K562 (cell line): ENCODE results near the gene USP48. TPM values are rescaled to one million over a fixed set of nuclear protein-coding genes. Genes with fewer than 3 reads are reported as not detected.

Experiments
- ARID1B ChIP-seq: fragments of 450-650 bp; IDR thresholded peaks from 2 replicates; pipeline ENCODE4 v1.6.1; 2016; ENCODE audit warnings: antibody characterized with exemption, mild to moderate bottlenecking, inconsistent platforms
- ATF1 ChIP-seq, 2 experiments: fragments of 450-650 bp in 1 of 2; IDR thresholded peaks; 2 replicates each; pipeline ENCODE4 v1.6.1; 2016; ENCODE audit warnings: missing compliant biosample characterization in 1 of 2, missing genetic modification characterization in 1 of 2
- ATF7 ChIP-seq: fragments of 450-650 bp; IDR thresholded peaks from 2 replicates; pipeline ENCODE4 v1.7.1; 2014; ENCODE audit warnings: mild to moderate bottlenecking, moderate library complexity
- DMBX1 ChIP-seq: fragments of 250-450 bp; sonication (Bioruptor Pico); IDR thresholded peaks from 2 replicates; pipeline ENCODE4 v1.8.0; 2022; ENCODE audit warnings: inconsistent platforms, mild to moderate bottlenecking, moderate library complexity, borderline replicate concordance
- ETS2 ChIP-seq: IDR thresholded peaks from 2 replicates; pipeline ENCODE4 v1.6.1; 2016; ENCODE audit warnings: borderline replicate concordance, missing genetic modification characterization, mild to moderate bottlenecking, moderate library complexity, missing compliant biosample characterization; ENCODE audit not compliant: poor library complexity, severe bottlenecking
- FOS ChIP-seq: IDR thresholded peaks from 3 replicates; pipeline ENCODE4 v1.6.1; 2011; ENCODE audit not compliant: insufficient read length; ENCODE audit errors: extremely low read depth
- FOXJ2 ChIP-seq: fragments of 200-800 bp; sonication (Bioruptor generic); IDR thresholded peaks from 2 replicates; pipeline ENCODE4 v1.6.1; 2016; ENCODE audit warnings: missing genetic modification characterization, missing compliant biosample characterization
- GATAD2A ChIP-seq: fragments of 450-650 bp; IDR thresholded peaks from 2 replicates; pipeline ENCODE4 v1.6.1; 2017
- HDAC1 ChIP-seq, 2 experiments: fragments of 450-650 bp; IDR thresholded peaks; 2 replicates each; pipeline ENCODE4 v1.6.1; 2016 to 2017; ENCODE audit warnings: inconsistent platforms in 1 of 2, mild to moderate bottlenecking in 1 of 2, moderate library complexity in 1 of 2
- HMG20B ChIP-seq: fragments of 250-450 bp; sonication (Bioruptor Pico); IDR thresholded peaks from 2 replicates; pipeline ENCODE4 v1.5.0; 2021; ENCODE audit warnings: mild to moderate bottlenecking
- NR3C1 ChIP-seq: sonication (generic); formaldehyde crosslinking; IDR thresholded peaks from 2 replicates; pipeline ENCODE4 v1.8.1; 2022; ENCODE audit warnings: missing genetic modification reagents
- PML ChIP-seq: IDR thresholded peaks from 2 replicates; pipeline ENCODE4 v1.6.1; 2012; ENCODE audit warnings: low read length, inconsistent platforms
- RBFOX2 ChIP-seq: fragments of 200-400 bp; formaldehyde crosslinking; IDR thresholded peaks from 2 replicates; pipeline ENCODE4 v1.6.1; 2017; ENCODE audit warnings: low read depth, mild to moderate bottlenecking, low read length, moderate library complexity
- SRSF7 ChIP-seq: fragments of 200-400 bp; formaldehyde crosslinking; optimal IDR thresholded peaks from 2 replicates; pipeline ENCODE3; 2017; ENCODE audit warnings: mild to moderate bottlenecking, low read depth, low read length
- ZBTB7A ChIP-seq: IDR thresholded peaks from 2 replicates; pipeline ENCODE4 v1.6.1; 2011; ENCODE audit warnings: low read depth, mild to moderate bottlenecking, low read length, moderate library complexity, borderline replicate concordance; ENCODE audit not compliant: control insufficient read depth
- ZC3H11A ChIP-seq: IDR thresholded peaks from 2 replicates; pipeline ENCODE4 v1.6.1; 2012; ENCODE audit warnings: low read depth, low read length, improper control_type of control experiment
- ZNF24 ChIP-seq: fragments of 450-650 bp; IDR thresholded peaks from 2 replicates; pipeline ENCODE4 v1.6.1; 2016
- polyA plus RNA-seq, 8 experiments: library from polyadenylated mRNA; depleted of rRNA in 4 of 8; stranded (reverse) in 5 of 8; unstranded in 3 of 8; fragments of >200 nt; fragmentation: Nextera tagmentation in 2 of 8; fragmentation: Illumina TruSeq in 1 of 8; extraction: Ambion mirVana in 2 of 8; extraction: Trizol in 1 of 8; gene quantifications; 2 replicates each; pipeline versions ENCODE4 v1.2.1 to v1.2.3, GENCODE V29; 2011 to 2014; ENCODE audit warnings: inconsistent platforms in 1 of 8, missing spikeins in 1 of 8
- total RNA-seq, 7 experiments: library from RNA; depleted of rRNA in 6 of 7; stranded (reverse); fragments of >200 nt in 6 of 7; fragmentation: Illumina TruSeq in 2 of 7; extraction: Trizol in 2 of 7; gene quantifications; 2 replicates each; pipeline versions ENCODE4 v1.2.1 to v1.2.3, GENCODE V29; 2011 to 2021; ENCODE audit warnings: low replicate concordance in 1 of 7
- TF ChIP-seq, protein P1 (sequence below): fragments of 450-650 bp; IDR thresholded peaks from 2 replicates; pipeline ENCODE4 v1.6.1; 2014; ENCODE audit warnings: low read depth, mild to moderate bottlenecking, moderate library complexity, borderline replicate concordance
- TF ChIP-seq, protein P2 (sequence below): fragments of 250-450 bp; sonication (Bioruptor Pico); IDR thresholded peaks from 2 replicates; pipeline ENCODE4 v1.4.0; 2020
- TF ChIP-seq, protein P3 (sequence below): sonication (generic); formaldehyde crosslinking; IDR thresholded peaks from 2 replicates; pipeline ENCODE4 v1.8.0; 2022; ENCODE audit warnings: missing genetic modification reagents, mild to moderate bottlenecking, moderate library complexity, borderline replicate concordance

Gene USP48
- total and polyA plus RNA-seq, 9 of the 15 experiments (the other 6 are each of a cell fraction or from before 2014, with no cell fraction given): 23.3 to 123 (median 106) TPM

DNA sequence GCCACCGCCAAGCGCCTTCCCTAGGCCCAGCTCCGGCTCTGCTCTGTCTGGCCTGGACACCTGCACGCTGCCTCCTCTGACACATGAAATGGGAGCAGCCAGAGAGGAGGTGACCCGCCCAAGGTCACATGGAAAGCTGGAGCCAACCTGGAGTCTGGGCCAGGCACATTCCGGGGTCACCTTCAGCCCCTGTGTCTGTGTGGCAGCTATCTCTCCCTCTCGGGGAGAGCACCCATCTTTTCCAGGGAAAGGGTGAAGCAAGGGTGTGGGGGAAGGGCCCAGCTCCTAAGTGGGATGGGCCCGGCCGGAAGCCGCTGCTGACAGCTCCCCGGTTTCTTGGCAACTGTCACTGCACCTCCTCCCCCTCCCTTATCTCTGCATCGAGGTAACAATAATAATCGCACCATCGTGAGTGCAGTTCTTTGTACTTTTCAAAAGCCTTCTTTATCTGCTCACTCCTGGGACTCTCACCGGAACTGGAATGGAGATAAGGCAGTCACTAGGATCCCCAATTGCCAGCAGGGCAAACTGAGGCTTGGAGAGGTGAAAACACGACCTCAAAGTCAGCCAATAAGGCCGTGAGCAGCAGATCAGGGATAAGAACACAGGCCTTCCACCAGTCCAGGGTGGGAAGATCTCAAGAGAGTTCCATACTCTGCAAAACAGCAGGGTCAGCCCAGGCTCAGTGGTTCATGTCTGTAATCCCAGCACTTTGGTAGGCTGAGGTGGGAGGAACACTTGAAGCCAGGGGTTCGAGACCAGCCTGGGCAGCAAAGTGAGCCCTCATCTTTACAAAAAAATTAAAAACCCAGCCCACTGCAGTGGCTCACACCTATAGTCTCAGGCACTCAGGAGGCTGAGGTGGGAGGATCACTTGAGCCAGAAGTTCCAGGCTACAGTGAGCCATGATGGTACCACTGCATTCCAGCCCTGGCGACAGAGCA, 150.7 kb downstream of the USP48 start (continued):
- TF ChIP-seq, protein P1, sequence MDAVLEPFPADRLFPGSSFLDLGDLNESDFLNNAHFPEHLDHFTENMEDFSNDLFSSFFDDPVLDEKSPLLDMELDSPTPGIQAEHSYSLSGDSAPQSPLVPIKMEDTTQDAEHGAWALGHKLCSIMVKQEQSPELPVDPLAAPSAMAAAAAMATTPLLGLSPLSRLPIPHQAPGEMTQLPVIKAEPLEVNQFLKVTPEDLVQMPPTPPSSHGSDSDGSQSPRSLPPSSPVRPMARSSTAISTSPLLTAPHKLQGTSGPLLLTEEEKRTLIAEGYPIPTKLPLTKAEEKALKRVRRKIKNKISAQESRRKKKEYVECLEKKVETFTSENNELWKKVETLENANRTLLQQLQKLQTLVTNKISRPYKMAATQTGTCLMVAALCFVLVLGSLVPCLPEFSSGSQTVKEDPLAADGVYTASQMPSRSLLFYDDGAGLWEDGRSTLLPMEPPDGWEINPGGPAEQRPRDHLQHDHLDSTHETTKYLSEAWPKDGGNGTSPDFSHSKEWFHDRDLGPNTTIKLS: peak; percentile 58; the same call in 1 of the 2 replicates
- peak; percentile 94 for TF ChIP-seq FOXJ2 (tag)
- no peak for TF ChIP-seq ATF1 (CRISPR knock-in tag; IDR thresholded peaks at IDR 0.05)
- TF ChIP-seq ATF1 (tag; IDR thresholded peaks at IDR 0.05): peak; percentile 84
- TF ChIP-seq ETS2 (tag): peak; percentile 31
- peak; percentile 98 for TF ChIP-seq GATAD2A
- peak; percentile 53 for TF ChIP-seq ZBTB7A
- no peak for TF ChIP-seq NR3C1 (CRISPR knock-in tag)
- TF ChIP-seq, protein P2, sequence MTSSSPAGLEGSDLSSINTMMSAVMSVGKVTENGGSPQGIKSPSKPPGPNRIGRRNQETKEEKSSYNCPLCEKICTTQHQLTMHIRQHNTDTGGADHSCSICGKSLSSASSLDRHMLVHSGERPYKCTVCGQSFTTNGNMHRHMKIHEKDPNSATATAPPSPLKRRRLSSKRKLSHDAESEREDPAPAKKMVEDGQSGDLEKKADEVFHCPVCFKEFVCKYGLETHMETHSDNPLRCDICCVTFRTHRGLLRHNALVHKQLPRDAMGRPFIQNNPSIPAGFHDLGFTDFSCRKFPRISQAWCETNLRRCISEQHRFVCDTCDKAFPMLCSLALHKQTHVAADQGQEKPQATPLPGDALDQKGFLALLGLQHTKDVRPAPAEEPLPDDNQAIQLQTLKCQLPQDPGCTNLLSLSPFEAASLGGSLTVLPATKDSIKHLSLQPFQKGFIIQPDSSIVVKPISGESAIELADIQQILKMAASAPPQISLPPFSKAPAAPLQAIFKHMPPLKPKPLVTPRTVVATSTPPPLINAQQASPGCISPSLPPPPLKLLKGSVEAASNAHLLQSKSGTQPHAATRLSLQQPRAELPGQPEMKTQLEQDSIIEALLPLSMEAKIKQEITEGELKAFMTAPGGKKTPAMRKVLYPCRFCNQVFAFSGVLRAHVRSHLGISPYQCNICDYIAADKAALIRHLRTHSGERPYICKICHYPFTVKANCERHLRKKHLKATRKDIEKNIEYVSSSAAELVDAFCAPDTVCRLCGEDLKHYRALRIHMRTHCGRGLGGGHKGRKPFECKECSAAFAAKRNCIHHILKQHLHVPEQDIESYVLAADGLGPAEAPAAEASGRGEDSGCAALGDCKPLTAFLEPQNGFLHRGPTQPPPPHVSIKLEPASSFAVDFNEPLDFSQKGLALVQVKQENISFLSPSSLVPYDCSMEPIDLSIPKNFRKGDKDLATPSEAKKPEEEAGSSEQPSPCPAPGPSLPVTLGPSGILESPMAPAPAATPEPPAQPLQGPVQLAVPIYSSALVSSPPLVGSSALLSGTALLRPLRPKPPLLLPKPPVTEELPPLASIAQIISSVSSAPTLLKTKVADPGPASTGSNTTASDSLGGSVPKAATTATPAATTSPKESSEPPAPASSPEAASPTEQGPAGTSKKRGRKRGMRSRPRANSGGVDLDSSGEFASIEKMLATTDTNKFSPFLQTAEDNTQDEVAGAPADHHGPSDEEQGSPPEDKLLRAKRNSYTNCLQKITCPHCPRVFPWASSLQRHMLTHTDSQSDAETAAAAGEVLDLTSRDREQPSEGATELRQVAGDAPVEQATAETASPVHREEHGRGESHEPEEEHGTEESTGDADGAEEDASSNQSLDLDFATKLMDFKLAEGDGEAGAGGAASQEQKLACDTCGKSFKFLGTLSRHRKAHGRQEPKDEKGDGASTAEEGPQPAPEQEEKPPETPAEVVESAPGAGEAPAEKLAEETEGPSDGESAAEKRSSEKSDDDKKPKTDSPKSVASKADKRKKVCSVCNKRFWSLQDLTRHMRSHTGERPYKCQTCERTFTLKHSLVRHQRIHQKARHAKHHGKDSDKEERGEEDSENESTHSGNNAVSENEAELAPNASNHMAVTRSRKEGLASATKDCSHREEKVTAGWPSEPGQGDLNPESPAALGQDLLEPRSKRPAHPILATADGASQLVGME: peak; percentile 90
- peak; percentile 75 for TF ChIP-seq PML
- peak; percentile 87 for TF ChIP-seq ATF7
- peak; percentile 72 for TF ChIP-seq RBFOX2
- TF ChIP-seq ARID1B: peak; percentile 96
- TF ChIP-seq HMG20B (CRISPR knock-in tag): no peak
- TF ChIP-seq HDAC1 (IDR thresholded peaks at IDR 0.05): peak; percentile 92 to 95
- 0 out of 2 replicates have a peak, but pooled peaks have one; percentile 34 for TF ChIP-seq ZNF24
- TF ChIP-seq FOS: peak; percentile 1
- TF ChIP-seq DMBX1 (CRISPR knock-in tag): peak; percentile 87
- TF ChIP-seq SRSF7: no peak
- TF ChIP-seq ZC3H11A: peak; percentile 26; the same call in 1 of the 2 replicates
- TF ChIP-seq, protein P3, sequence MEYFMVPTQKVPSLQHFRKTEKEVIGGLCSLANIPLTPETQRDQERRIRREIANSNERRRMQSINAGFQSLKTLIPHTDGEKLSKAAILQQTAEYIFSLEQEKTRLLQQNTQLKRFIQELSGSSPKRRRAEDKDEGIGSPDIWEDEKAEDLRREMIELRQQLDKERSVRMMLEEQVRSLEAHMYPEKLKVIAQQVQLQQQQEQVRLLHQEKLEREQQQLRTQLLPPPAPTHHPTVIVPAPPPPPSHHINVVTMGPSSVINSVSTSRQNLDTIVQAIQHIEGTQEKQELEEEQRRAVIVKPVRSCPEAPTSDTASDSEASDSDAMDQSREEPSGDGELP (CRISPR knock-in tag): peak; percentile 76; the same call in 1 of the 2 replicates
